K562 (cell line): Measurements from ENCODE around the gene PLXNA2.

Experiments
- GTF2F1 ChIP-seq: IDR thresholded peaks from 2 replicates; pipeline ENCODE4 v1.6.1; 2011; ENCODE audit warnings: low read depth, low read length, improper control_type of control experiment
- JUND ChIP-seq, 2 experiments: IDR thresholded peaks; 2 replicates in 1 of 2; 3 replicates in 1 of 2; pipeline ENCODE4 v1.6.1; 2011; ENCODE audit warnings: borderline replicate concordance in 2 of 2, low read depth in 2 of 2, low read length in 2 of 2, improper control_type of control experiment in 1 of 2, missing biosample characterization in 1 of 2, missing genetic modification characterization in 1 of 2, missing genetic modification reagents in 1 of 2

GRCh38 chr1:208156310-208156709 lies 87.9 kb downstream of the PLXNA2 start:
- TF ChIP-seq JUND (IDR thresholded peaks at IDR 0.05; ENCODE audit: borderline replicate concordance, low read depth, low read length) (no peak), JUND (tag; IDR thresholded peaks at IDR 0.05; ENCODE audit: borderline replicate concordance, low read depth, low read length) (no peak), GTF2F1 (no peak)
